ENCODE results near the gene G3BP2. TPM values are rescaled to one million over a fixed set of nuclear protein-coding genes. Genes with fewer than 3 reads are reported as not detected.

G3BP2 gene
- polyA plus RNA-seq, 1 donor from 2014 or later, result 332 TPM

DNA sequence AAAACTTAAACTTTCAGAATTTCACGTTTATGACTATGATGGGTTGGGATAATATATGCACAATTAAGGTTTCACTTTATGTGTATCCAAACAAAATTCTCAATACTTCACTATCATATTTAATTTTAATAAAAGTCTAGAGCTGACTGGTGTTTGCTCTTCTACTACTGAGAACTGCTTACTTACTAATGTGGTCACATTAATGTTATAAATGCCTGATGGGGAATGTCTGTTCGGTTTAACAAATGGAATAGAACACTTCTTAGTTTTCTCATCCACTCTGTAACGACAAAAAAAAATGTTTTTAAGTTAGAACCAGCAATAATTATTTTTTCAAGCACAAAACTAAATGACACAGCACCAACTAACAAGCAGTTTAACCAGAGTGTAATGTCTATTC lies 77.2 kb downstream of the G3BP2 start:
- Histone ChIP-seq H3K36me3 (ENCODE audit: insufficient read depth, low read length) (peaks cover 6% of the 10 kb centered on the region), H3K9me3 (ENCODE audit: low read length) (no peaks in the 10 kb centered on the region), H4K20me1 (ENCODE audit: insufficient read depth) (no peaks in the 10 kb centered on the region), H3K27ac (ENCODE audit: low read length) (no peak overlapping the region), H3K79me2 (replicated peaks; ENCODE audit: insufficient read depth, low read length) (no peaks in the 10 kb centered on the region), H3K9me2 (ENCODE audit: insufficient read depth, low read length) (no peaks in the 10 kb centered on the region), H3K4me2 (ENCODE audit: low read length) (no peak overlapping the region), H3K4me3 (ENCODE audit: low read length) (no peak overlapping the region), H2AFZ (ENCODE audit: low read depth, low read length) (no peak overlapping the region), H3K27me3 (ENCODE audit: insufficient read depth, low read depth, low read length) (no peaks in the 10 kb centered on the region), H3F3A (ENCODE audit: insufficient read depth, low read length, poor library complexity, severe bottlenecking) (no peaks in the 10 kb centered on the region), H3K9ac (ENCODE audit: low read length) (no peak overlapping the region)
- TF ChIP-seq MXI1 (conservative IDR thresholded peaks at IDR 0.05; ENCODE audit: poor library complexity, severe bottlenecking), result no peak
- no peak for TF ChIP-seq EP300 (conservative IDR thresholded peaks at IDR 0.05; ENCODE audit: poor library complexity, severe bottlenecking)

DNA sequence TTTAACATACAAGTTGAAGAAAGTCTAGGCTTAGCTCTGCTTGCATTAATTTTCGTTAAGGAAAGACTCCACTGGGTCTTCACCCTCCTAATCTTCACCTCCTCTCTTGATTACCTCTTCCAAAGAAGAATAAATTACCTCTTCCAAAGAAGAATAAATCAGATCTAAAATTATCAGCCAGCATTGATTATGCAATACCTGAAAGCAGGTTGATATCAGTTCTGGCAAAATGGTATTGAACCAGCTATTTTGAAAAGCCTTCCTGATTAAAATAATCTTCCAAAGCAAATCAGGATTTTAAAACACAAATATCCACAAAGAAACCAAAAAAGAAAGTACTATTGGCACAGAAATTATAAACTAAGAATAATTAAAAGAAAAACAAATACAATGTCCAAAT lies 79.8 kb downstream of the G3BP2 start:
- no peaks in the 10 kb centered on the region for H4K20me1 ChIP-seq (ENCODE audit: insufficient read depth)
- H3K9me3 ChIP-seq (ENCODE audit: low read length), result no peaks in the 10 kb centered on the region
- no peaks in the 10 kb centered on the region for H3F3A ChIP-seq (ENCODE audit: insufficient read depth, low read length, poor library complexity, severe bottlenecking)
- no peak overlapping the region for H2AFZ ChIP-seq (ENCODE audit: low read depth, low read length)
- H3K4me2 ChIP-seq (ENCODE audit: low read length), result no peak overlapping the region
- no peaks in the 10 kb centered on the region for H3K36me3 ChIP-seq (ENCODE audit: insufficient read depth, low read length)
- no peaks in the 10 kb centered on the region for H3K27me3 ChIP-seq (ENCODE audit: insufficient read depth, low read depth, low read length)
- no peak overlapping the region for H3K4me3 ChIP-seq (ENCODE audit: low read length)
- TF ChIP-seq EP300 (conservative IDR thresholded peaks at IDR 0.05; ENCODE audit: poor library complexity, severe bottlenecking) (no peak), SMC3 (conservative IDR thresholded peaks at IDR 0.05; ENCODE audit: poor library complexity) (no peak), MXI1 (conservative IDR thresholded peaks at IDR 0.05; ENCODE audit: poor library complexity, severe bottlenecking) (no peak), RAD21 (conservative IDR thresholded peaks at IDR 0.05) (no peak)
- no peaks in the 10 kb centered on the region for H3K79me2 ChIP-seq (replicated peaks; ENCODE audit: insufficient read depth, low read length)
- H3K9me2 ChIP-seq (ENCODE audit: insufficient read depth, low read length), result no peaks in the 10 kb centered on the region
- no peak overlapping the region for H3K9ac ChIP-seq (ENCODE audit: low read length)
- H3K27ac ChIP-seq (ENCODE audit: low read length), result no peak overlapping the region

Small RNA genes lying within 50 kb of the gene (small RNA-seq; reads per million reads assigned to genes)
- gene RF00019, result 0 to 1.2 (median 0) reads per million in 3 experiments

Other genes with a start within 250 kb of the G3BP2 start
- gene RCHY1, start 159.0 kb downstream of the G3BP2 start, polyA plus RNA-seq, result 58.8 and 70.6 TPM in 2 replicates
- gene THAP6, start 158.9 kb downstream of the G3BP2 start, polyA plus RNA-seq, result 35.3 and 42.9 TPM in 2 replicates
- gene ODAPH, start 117.3 kb downstream of the G3BP2 start, polyA plus RNA-seq, result 0.17 and 2.5 TPM in 2 replicates
- 25.7 and 28.4 TPM in 2 replicates for gene CDKL2, start 42.9 kb downstream of the G3BP2 start, polyA plus RNA-seq
- 37.6 and 40.0 TPM in 2 replicates for gene USO1, start 51.2 kb upstream of the G3BP2 start, polyA plus RNA-seq
- 0.28 TPM in 1 of 2 replicates, not detected in the other for gene PPEF2, start 229.0 kb upstream of the G3BP2 start, polyA plus RNA-seq

Data from neural cell (in vitro differentiated cells).